ENCODE results near the gene PLPP3. TPM values are rescaled to one million over a fixed set of nuclear protein-coding genes. Genes with fewer than 3 reads are reported as not detected.

Gene PLPP3
- total and polyA plus RNA-seq, 2 of the 8 experiments (the other 6 are each of a cell fraction or from before 2014, with no cell fraction given), result 33.2 to 42.0 TPM

DNA sequence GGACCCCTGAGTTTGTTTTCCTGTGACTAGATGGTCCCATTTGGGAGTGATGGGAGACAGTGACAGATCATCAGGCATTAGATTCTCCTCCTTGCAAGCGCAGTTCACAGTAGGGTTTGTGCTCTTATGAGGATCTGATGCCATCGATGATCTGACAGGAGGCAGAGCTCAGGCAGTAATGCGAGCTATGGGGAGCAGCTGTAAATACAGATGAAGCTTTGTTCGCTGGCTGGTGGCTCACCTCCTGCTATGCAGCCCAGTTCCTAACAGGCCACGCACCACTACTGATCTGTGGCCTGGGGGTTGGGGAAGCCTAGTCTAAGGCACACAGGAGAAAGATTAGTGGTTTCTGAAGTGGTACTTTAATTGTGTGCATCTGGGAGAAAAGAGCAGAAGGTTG lies 7.1 kb upstream of the PLPP3 start:
- Histone ChIP-seq H2BK5ac (ENCODE audit: low read depth, low read length) (no peak overlapping the region), H3K27ac (ENCODE audit: low read depth, low read length) (no peak overlapping the region), H2BK120ac (replicated peaks; ENCODE audit: low read depth, low read length) (no peak overlapping the region), H2AK5ac (ENCODE audit: low read depth, low read length) (no peak overlapping the region), H3K4me3 (ENCODE audit: extremely low read depth in 1 of 4, insufficient read depth in 2 of 4, low read depth in 3 of 4, low read length in 4 of 4) (no peak overlapping the region), H3K27me3 (replicated peaks in 1 of 4; ENCODE audit: control insufficient read depth in 3 of 4, extremely low read depth in 1 of 4, insufficient read depth in 3 of 4, low read length in 3 of 4) (no peaks in the 10 kb centered on the region), H2BK15ac (ENCODE audit: low read length) (no peak overlapping the region), H3K36me3 (ENCODE audit: control insufficient read depth in 2 of 4, insufficient read depth in 4 of 4, low read length in 3 of 4) (no peaks in the 10 kb centered on the region), H3K79me2 (ENCODE audit: control insufficient read depth in 1 of 2, insufficient read depth in 2 of 2, low read length in 2 of 2) (no peaks in the 10 kb centered on the region), H4K8ac (ENCODE audit: extremely low read depth, insufficient read depth, low read length) (no peak overlapping the region), H4K5ac (ENCODE audit: insufficient read length, low read depth, low read length) (no peak overlapping the region), H3K9me3 (ENCODE audit: insufficient read depth in 2 of 2, low read depth in 1 of 2, low read length in 1 of 2) (no peaks in the 10 kb centered on the region), H3K18ac (ENCODE audit: extremely low read depth, low read length) (no peak overlapping the region), H3K56ac (replicated peaks; ENCODE audit: insufficient read length, low read depth, low read length) (no peak overlapping the region), H2BK12ac (ENCODE audit: low read depth, low read length) (no peak overlapping the region), H3K4ac (replicated peaks; ENCODE audit: insufficient read length, low read depth, low read length) (no peak overlapping the region), H2AFZ (ENCODE audit: low read length) (no peak overlapping the region), H3K14ac (ENCODE audit: insufficient read length) (no peak overlapping the region), H3K4me1 (replicated peaks in 1 of 4; ENCODE audit: control insufficient read depth in 3 of 4, insufficient read depth in 4 of 4, low read length in 3 of 4) (no peaks in the 10 kb centered on the region; a peak in 1 of 7 replicates), H3K4me2 (ENCODE audit: insufficient read depth in 1 of 2, low read depth in 2 of 2, low read length in 2 of 2) (no peak overlapping the region), H4K91ac (replicated peaks; ENCODE audit: insufficient read length, low read length) (no peak overlapping the region), H3K23ac (ENCODE audit: insufficient read length) (no peak overlapping the region), H2BK20ac (ENCODE audit: low read length) (no peak overlapping the region), H3K79me1 (ENCODE audit: low read depth, low read length) (no peaks in the 10 kb centered on the region), H4K20me1 (replicated peaks in 1 of 2; ENCODE audit: control insufficient read depth in 1 of 2, insufficient read depth in 2 of 2, low read length in 2 of 2) (no peaks in the 10 kb centered on the region), H3K9ac (replicated peaks in 1 of 4; ENCODE audit: extremely low read depth in 1 of 4, low read depth in 3 of 4, low read length in 3 of 4) (no peak overlapping the region), H3K23me2 (ENCODE audit: low read depth, low read length) (no peaks in the 10 kb centered on the region)
- TF ChIP-seq CEBPB (IDR thresholded peaks at IDR 0.05; ENCODE audit: low read depth, low read length) (no peak), KDM1A (IDR thresholded peaks at IDR 0.05; ENCODE audit: borderline replicate concordance, low read length) (no peak), POU5F1 (IDR thresholded peaks at IDR 0.05; ENCODE audit: low read depth, low read length) (no peak), BRCA1 (IDR thresholded peaks at IDR 0.05; ENCODE audit: low read depth, low read length) (no peak), SP1 (IDR thresholded peaks at IDR 0.05; ENCODE audit: low read depth, low read length) (no peak), SP2 (IDR thresholded peaks at IDR 0.05; ENCODE audit: low read length) (no peak), SIRT6 (IDR thresholded peaks at IDR 0.05; ENCODE audit: low read length) (no peak), FOSL1 (IDR thresholded peaks at IDR 0.05; ENCODE audit: insufficient read depth, low read depth, low read length) (no peak), SP4 (IDR thresholded peaks at IDR 0.05; ENCODE audit: low read length) (no peak), BCL11A (IDR thresholded peaks at IDR 0.05; ENCODE audit: low read depth in 2 of 2, low read length in 2 of 2) (no peak), RXRA (IDR thresholded peaks at IDR 0.05; ENCODE audit: insufficient read depth, low read depth, low read length) (no peak), EP300 (IDR thresholded peaks at IDR 0.05; ENCODE audit: borderline replicate concordance in 1 of 2, low read depth in 2 of 2, low read length in 2 of 2) (no peak)
- ChIA-PET POLR2A (ENCODE audit: partially characterized antibody) (no interaction called here), CTCF (ENCODE audit: partially characterized antibody) (interaction anchor here (0.9 to 2.7 kb wide), 7 partner anchors 31 to 1208 kb away, joined by 3 to 13 read pairs (median 3); no protein-coding TSS in a partner anchor)
- DNase-seq (ENCODE audit: low read depth in 1 of 2, low spot score in 2 of 2) (no peak), FAIRE-seq (no peak)
- WGBS, 2 experiments (ENCODE audit: extremely low coverage in 1 of 2, insufficient coverage in 1 of 2, insufficient read length in 1 of 2, insufficient replicate concordance in 2 of 2, low coverage in 1 of 2, low lambda C conversion rate in 2 of 2, missing lambda C conversion rate in 1 of 2), result 88% methylated on average over 5 of the region's 5 CpGs; no CpG with 5 or more reads in 1 of the 2 experiments

Measured in H1 (cell line).